HEK293 (cell line): ENCODE measurements around the gene GALNT15.

Experiments
- CTCF ChIA-PET: fragments of 350-600 bp; formaldehyde crosslinking; extraction: SDS; loops from one replicate; lab custom pipeline; 2021; ENCODE audit warnings: antibody characterized with exemption; lab: Yijun Ruan, JAX
- POLR2A ChIA-PET: fragments of 300-600 bp; formaldehyde crosslinking; extraction: SDS; loops from one replicate; lab custom pipeline; 2020; ENCODE audit warnings: antibody characterized with exemption, inconsistent platforms; lab: Yijun Ruan, JAX
- H3K27ac ChIP-seq: fragments of 200-500 bp; sonication (Bioruptor generic); 2 replicates; pipeline ENCODE4 v1.5.1; 2014; ENCODE audit warnings: low read depth, low read length, control low read depth, inconsistent platforms; ENCODE audit errors: extremely low read depth
- H3K36me3 ChIP-seq, 2 experiments: fragments of 200-500 bp in 1 of 2; sonication (Bioruptor generic) in 1 of 2; 1 replicate in 1 of 2; 2 replicates in 1 of 2; pipeline ENCODE4 v1.5.1; 2014 to 2017; ENCODE audit warnings: inconsistent platforms in 2 of 2, low read length in 2 of 2; ENCODE audit not compliant: control insufficient read depth in 2 of 2, insufficient read depth in 1 of 2
- H3K4me1 ChIP-seq: fragments of 200-500 bp; sonication (Bioruptor generic); 2 replicates; pipeline ENCODE4 v1.5.1; 2014; ENCODE audit warnings: mild to moderate bottlenecking, low read length, inconsistent platforms; ENCODE audit not compliant: control insufficient read depth, insufficient read depth
- H3K4me3 ChIP-seq: 2 replicates; pipeline ENCODE4 v1.5.1; 2011; ENCODE audit warnings: low read depth, mild to moderate bottlenecking, control low read depth, low read length, moderate library complexity
- H3K9me3 ChIP-seq: fragments of 200-500 bp; sonication (Bioruptor generic); 2 replicates; pipeline ENCODE4 v1.5.1; 2014; ENCODE audit warnings: low read depth, low read length, inconsistent platforms; ENCODE audit not compliant: control insufficient read depth, insufficient read depth
- BCL11A ChIP-seq: fragments of 450-650 bp; formaldehyde crosslinking; IDR thresholded peaks from 2 replicates; pipeline ENCODE4 v1.5.1; 2016; ENCODE audit warnings: low read depth, missing biosample characterization, missing genetic modification characterization
- FEZF1 ChIP-seq: fragments of 450-650 bp; formaldehyde crosslinking; IDR thresholded peaks from 2 replicates; pipeline ENCODE4 v1.5.1; 2016; ENCODE audit warnings: missing biosample characterization, missing genetic modification characterization
- KLF10 ChIP-seq: fragments of 450-650 bp; IDR thresholded peaks from 2 replicates; pipeline ENCODE4 v1.5.1; 2018; ENCODE audit warnings: missing biosample characterization, mild to moderate bottlenecking, missing genetic modification characterization
- KLF16 ChIP-seq: fragments of 450-650 bp; formaldehyde crosslinking; IDR thresholded peaks from 2 replicates; pipeline ENCODE4 v1.5.1; 2017; ENCODE audit warnings: missing biosample characterization, missing genetic modification characterization
- MYNN ChIP-seq: fragments of 450-650 bp; formaldehyde crosslinking; IDR thresholded peaks from 2 replicates; pipeline ENCODE4 v1.5.1; 2016; ENCODE audit warnings: missing biosample characterization, missing genetic modification characterization, borderline replicate concordance
- ZBTB1 ChIP-seq: fragments of 450-650 bp; formaldehyde crosslinking; IDR thresholded peaks from 2 replicates; pipeline ENCODE4 v1.5.1; 2016; ENCODE audit warnings: missing biosample characterization, missing genetic modification characterization
- ZEB2 ChIP-seq: fragments of 450-650 bp; formaldehyde crosslinking; IDR thresholded peaks from 2 replicates; pipeline ENCODE4 v1.5.1; 2016; ENCODE audit warnings: missing biosample characterization, missing genetic modification characterization
- ZFHX2 ChIP-seq: fragments of 450-650 bp; formaldehyde crosslinking; conservative IDR thresholded peaks from 2 replicates; pipeline ENCODE4 v1.5.1; 2016; ENCODE audit warnings: missing biosample characterization, missing genetic modification characterization
- ZNF174 ChIP-seq: fragments of 450-650 bp; formaldehyde crosslinking; IDR thresholded peaks from 2 replicates; pipeline ENCODE4 v1.5.0; 2017; ENCODE audit warnings: missing biosample characterization, mild to moderate bottlenecking, missing genetic modification characterization
- ZNF202 ChIP-seq: fragments of 450-650 bp; formaldehyde crosslinking; IDR thresholded peaks from 2 replicates; pipeline ENCODE4 v1.5.1; 2016; ENCODE audit warnings: missing biosample characterization, missing genetic modification characterization, borderline replicate concordance
- ZNF24 ChIP-seq: fragments of 450-650 bp; formaldehyde crosslinking; IDR thresholded peaks from 2 replicates; pipeline ENCODE4 v1.5.1; 2016; ENCODE audit warnings: missing biosample characterization, missing genetic modification characterization
- ZNF248 ChIP-seq: fragments of 450-650 bp; formaldehyde crosslinking; IDR thresholded peaks from 2 replicates; pipeline ENCODE4 v1.5.1; 2017; ENCODE audit warnings: missing biosample characterization, missing genetic modification characterization
- ZNF311 ChIP-seq: fragments of 450-650 bp; formaldehyde crosslinking; IDR thresholded peaks from 2 replicates; pipeline ENCODE4 v1.5.1; 2017; ENCODE audit warnings: missing biosample characterization, missing genetic modification characterization, borderline replicate concordance
- ZNF394 ChIP-seq: fragments of 450-650 bp; formaldehyde crosslinking; IDR thresholded peaks from 2 replicates; pipeline ENCODE4 v1.5.1; 2016; ENCODE audit warnings: missing biosample characterization, missing genetic modification characterization, mild to moderate bottlenecking, moderate library complexity, borderline replicate concordance
- ZNF621 ChIP-seq: fragments of 450-650 bp; formaldehyde crosslinking; IDR thresholded peaks from 2 replicates; pipeline ENCODE4 v1.5.1; 2017; ENCODE audit warnings: missing biosample characterization, missing genetic modification characterization
- ZNF654 ChIP-seq: fragments of 450-650 bp; formaldehyde crosslinking; IDR thresholded peaks from 2 replicates; pipeline ENCODE4 v1.5.1; 2016; ENCODE audit warnings: low read depth, missing biosample characterization, missing genetic modification characterization
- ZNF747 ChIP-seq: fragments of 450-650 bp; formaldehyde crosslinking; IDR thresholded peaks from 2 replicates; pipeline ENCODE4 v1.5.1; 2016; ENCODE audit warnings: missing biosample characterization, missing genetic modification characterization
- TF ChIP-seq, protein P1 (sequence below): fragments of 450-650 bp; formaldehyde crosslinking; IDR thresholded peaks from 2 replicates; pipeline ENCODE4 v1.5.1; 2017; ENCODE audit warnings: missing biosample characterization, missing genetic modification characterization
- TF ChIP-seq, protein P2 (sequence below): fragments of 450-650 bp; formaldehyde crosslinking; IDR thresholded peaks from 2 replicates; pipeline ENCODE4 v1.5.1; 2017; ENCODE audit warnings: missing biosample characterization, mild to moderate bottlenecking, missing genetic modification characterization, moderate library complexity
- TF ChIP-seq, protein P3 (sequence below): fragments of 450-650 bp; formaldehyde crosslinking; IDR thresholded peaks from 2 replicates; pipeline ENCODE4 v1.5.1; 2016; ENCODE audit warnings: missing biosample characterization, missing genetic modification characterization

Gene GALNT15

DNA sequence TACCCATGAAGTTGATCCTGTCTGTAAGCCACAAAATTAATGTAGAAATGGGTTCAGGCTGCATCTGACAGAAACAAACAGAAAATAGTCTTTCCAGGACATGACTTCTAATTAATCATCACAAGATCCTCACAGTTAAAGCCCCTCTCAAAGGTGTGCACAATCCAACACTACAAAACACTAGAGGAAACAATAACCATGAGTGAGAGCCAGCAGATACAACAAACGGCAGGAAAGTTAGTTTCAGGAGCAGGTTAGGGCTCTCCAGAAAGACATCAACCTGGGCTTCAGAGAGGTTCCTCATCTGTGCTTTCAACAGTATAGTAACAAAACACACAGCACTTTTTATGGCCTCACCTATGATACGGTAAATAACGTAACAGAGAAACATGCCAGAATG is 47.5 kb downstream of the GALNT15 start:
- no peak overlapping the region for H3K4me3 ChIP-seq
- no peaks in the 10 kb centered on the region for H3K36me3 ChIP-seq
- no peak overlapping the region for H3K27ac ChIP-seq
- no peaks in the 10 kb centered on the region for H3K9me3 ChIP-seq
- CTCF ChIA-PET = no interaction called here
- TF ChIP-seq ZNF747 (no peak), ZNF394 (tag by site-specific recombination) (no peak), ZNF24 (tag by site-specific recombination) (no peak), MYNN (tag by site-specific recombination) (no peak)
- TF ChIP-seq, all 188 proteins: peak for 0
- no peaks in the 10 kb centered on the region for H3K4me1 ChIP-seq
- POLR2A ChIA-PET = no interaction called here

DNA sequence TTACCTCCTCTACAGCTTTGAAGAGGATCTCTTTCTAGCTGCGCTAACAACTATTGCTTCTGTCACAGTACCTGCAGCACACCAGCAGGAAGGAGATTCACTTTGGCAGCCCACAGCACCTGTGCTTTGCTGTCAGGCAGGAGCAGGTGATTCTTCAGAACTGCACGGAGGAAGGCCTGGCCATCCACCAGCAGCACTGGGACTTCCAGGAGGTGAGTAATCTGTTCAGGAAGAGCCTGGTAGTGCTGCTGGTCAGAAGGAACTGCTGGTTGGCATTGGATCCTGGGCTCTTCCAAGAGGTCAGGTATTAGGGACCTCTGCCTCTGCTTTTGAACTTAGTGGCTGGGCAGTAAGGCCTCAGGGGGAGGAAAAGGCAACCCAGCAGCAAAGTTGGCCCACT is 48.1 kb downstream of the GALNT15 start:
- ChIA-PET CTCF (no interaction called here), POLR2A (no interaction called here)
- H3K9me3 ChIP-seq = no peaks in the 10 kb centered on the region
- TF ChIP-seq ZNF202 (tag by site-specific recombination) (no peak), ZBTB1 (tag by site-specific recombination) (no peak), KLF10 (tag by site-specific recombination) (no peak), ZFHX2 (no peak), ZNF654 (tag by site-specific recombination) (no peak), FEZF1 (tag by site-specific recombination) (no peak), ZNF311 (tag by site-specific recombination) (no peak), ZNF174 (tag by site-specific recombination) (no peak), ZNF621 (no peak), BCL11A (tag by site-specific recombination) (no peak), ZEB2 (tag by site-specific recombination) (no peak), ZNF248 (tag by site-specific recombination) (no peak), KLF16 (tag by site-specific recombination) (no peak)
- TF ChIP-seq, protein P1, sequence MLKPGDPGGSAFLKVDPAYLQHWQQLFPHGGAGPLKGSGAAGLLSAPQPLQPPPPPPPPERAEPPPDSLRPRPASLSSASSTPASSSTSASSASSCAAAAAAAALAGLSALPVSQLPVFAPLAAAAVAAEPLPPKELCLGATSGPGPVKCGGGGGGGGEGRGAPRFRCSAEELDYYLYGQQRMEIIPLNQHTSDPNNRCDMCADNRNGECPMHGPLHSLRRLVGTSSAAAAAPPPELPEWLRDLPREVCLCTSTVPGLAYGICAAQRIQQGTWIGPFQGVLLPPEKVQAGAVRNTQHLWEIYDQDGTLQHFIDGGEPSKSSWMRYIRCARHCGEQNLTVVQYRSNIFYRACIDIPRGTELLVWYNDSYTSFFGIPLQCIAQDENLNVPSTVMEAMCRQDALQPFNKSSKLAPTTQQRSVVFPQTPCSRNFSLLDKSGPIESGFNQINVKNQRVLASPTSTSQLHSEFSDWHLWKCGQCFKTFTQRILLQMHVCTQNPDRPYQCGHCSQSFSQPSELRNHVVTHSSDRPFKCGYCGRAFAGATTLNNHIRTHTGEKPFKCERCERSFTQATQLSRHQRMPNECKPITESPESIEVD (tag by site-specific recombination) = no peak
- TF ChIP-seq, protein P2, sequence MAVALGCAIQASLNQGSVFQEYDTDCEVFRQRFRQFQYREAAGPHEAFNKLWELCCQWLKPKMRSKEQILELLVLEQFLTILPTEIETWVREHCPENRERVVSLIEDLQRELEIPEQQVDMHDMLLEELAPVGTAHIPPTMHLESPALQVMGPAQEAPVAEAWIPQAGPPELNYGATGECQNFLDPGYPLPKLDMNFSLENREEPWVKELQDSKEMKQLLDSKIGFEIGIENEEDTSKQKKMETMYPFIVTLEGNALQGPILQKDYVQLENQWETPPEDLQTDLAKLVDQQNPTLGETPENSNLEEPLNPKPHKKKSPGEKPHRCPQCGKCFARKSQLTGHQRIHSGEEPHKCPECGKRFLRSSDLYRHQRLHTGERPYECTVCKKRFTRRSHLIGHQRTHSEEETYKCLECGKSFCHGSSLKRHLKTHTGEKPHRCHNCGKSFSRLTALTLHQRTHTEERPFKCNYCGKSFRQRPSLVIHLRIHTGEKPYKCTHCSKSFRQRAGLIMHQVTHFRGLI (tag by site-specific recombination) = no peak
- TF ChIP-seq, protein P3, sequence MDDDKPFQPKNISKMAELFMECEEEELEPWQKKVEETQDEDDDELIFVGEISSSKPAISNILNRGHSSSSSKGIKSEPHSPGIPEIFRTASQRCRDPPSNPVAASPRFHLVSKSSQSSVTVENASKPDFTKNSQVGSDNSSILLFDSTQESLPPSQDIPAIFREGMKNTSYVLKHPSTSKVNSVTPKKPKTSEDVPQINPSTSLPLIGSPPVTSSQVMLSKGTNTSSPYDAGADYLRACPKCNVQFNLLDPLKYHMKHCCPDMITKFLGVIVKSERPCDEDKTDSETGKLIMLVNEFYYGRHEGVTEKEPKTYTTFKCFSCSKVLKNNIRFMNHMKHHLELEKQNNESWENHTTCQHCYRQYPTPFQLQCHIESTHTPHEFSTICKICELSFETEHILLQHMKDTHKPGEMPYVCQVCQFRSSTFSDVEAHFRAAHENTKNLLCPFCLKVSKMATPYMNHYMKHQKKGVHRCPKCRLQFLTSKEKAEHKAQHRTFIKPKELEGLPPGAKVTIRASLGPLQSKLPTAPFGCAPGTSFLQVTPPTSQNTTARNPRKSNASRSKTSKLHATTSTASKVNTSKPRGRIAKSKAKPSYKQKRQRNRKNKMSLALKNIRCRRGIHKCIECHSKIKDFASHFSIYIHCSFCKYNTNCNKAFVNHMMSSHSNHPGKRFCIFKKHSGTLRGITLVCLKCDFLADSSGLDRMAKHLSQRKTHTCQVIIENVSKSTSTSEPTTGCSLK (tag by site-specific recombination) = no peak
- H3K36me3 ChIP-seq = no peaks in the 10 kb centered on the region
- H3K4me1 ChIP-seq = no peaks in the 10 kb centered on the region
- no peak overlapping the region for H3K27ac ChIP-seq
- no peak overlapping the region for H3K4me3 ChIP-seq
